ENCODE data around the gene PRR20B.
"Not testable (repeated sequence)": the region's sequence is repeated elsewhere in the genome, so short reads cannot be mapped to it uniquely, and the experiment has no call there.

PRR20B gene

DNA sequence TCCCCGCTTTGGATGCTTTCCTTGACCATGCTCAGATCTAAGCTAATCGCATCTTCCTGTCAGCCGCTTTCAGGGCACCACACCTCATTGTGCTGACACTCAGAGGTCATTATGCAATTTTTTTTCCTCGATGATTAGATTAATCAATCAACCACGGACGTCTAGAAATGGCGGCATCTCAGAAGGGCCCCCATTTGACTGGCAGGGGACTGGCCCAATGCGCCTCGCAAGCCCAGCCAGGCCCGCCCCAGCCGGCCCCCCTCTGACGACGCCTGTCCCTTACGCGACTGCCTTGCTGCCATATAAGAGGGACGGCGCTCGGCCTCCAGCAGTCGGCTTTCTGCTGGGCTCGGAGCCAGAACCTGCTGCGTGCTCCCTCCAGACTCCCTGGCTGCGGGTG is 13.0 kb downstream of the PRR20B start, which contains the start of gene PRR20D:
Gene PRR20D, plus strand, starts transcription at position 301 of the 400 bp plus-strand sequence. CDS start 387 bp downstream, outside the sequence.
- H3K36me3 ChIP-seq (ENCODE audit: control insufficient read depth, insufficient read depth, low read length); H3K9me3 ChIP-seq (ENCODE audit: control insufficient read depth, low read length); H3K4me1 ChIP-seq (ENCODE audit: control insufficient read depth, insufficient read depth, low read length, poor library complexity, severe bottlenecking); H3K4me3 ChIP-seq (ENCODE audit: extremely low read depth, insufficient read depth, low read length, poor library complexity, severe bottlenecking); H3K27ac ChIP-seq (ENCODE audit: low read depth, low read length, severe bottlenecking): not testable (repeated sequence)
- WGBS, 2 experiments (ENCODE audit: insufficient coverage in 2 of 2), result no CpG with 5 or more reads among the region's 22 CpGs

DNA sequence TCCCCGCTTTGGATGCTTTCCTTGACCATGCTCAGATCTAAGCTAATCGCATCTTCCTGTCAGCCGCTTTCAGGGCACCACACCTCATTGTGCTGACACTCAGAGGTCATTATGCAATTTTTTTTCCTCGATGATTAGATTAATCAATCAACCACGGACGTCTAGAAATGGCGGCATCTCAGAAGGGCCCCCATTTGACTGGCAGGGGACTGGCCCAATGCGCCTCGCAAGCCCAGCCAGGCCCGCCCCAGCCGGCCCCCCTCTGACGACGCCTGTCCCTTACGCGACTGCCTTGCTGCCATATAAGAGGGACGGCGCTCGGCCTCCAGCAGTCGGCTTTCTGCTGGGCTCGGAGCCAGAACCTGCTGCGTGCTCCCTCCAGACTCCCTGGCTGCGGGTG is 19.6 kb downstream of the PRR20B start, which contains the start of gene PRR20E:
Gene PRR20E, plus strand, starts transcription at position 301 of the 400 bp plus-strand sequence. CDS start 387 bp downstream, outside the sequence.
- WGBS, 2 experiments (ENCODE audit: insufficient coverage in 2 of 2), result no CpG with 5 or more reads among the region's 22 CpGs
- H3K9me3 ChIP-seq (ENCODE audit: control insufficient read depth, low read length), result not testable (repeated sequence)

DNA sequence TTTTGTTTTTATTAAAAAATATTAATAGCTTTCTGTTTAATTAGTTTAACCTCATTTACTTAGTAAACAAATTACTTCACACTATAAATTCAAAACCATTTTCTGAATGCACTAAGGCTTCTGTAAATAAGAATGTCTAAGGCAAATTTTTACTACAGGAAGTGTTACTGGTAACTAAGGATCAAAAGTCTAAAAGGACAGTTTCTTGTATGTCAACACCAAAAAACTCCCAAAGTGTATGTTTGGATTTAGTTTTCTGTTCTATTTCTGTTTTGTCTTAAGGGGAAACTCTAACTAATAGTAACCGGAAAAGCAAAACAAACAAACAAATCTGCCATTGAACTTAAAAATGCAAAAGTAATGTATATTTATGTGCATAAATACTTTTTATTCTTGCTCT is 44.4 kb downstream of the PRR20B start:
- WGBS, 2 experiments (ENCODE audit: insufficient coverage in 2 of 2), result no CpG with 5 or more reads among the region's 1 CpG
- Histone ChIP-seq H3K4me1 (ENCODE audit: control insufficient read depth, insufficient read depth, low read length, poor library complexity, severe bottlenecking) (no peaks in the 10 kb centered on the region), H3K36me3 (ENCODE audit: control insufficient read depth, insufficient read depth, low read length) (no peaks in the 10 kb centered on the region), H3K4me3 (ENCODE audit: extremely low read depth, insufficient read depth, low read length, poor library complexity, severe bottlenecking) (no peak overlapping the region), H3K27ac (ENCODE audit: low read depth, low read length, severe bottlenecking) (no peak overlapping the region), H3K9me3 (ENCODE audit: control insufficient read depth, low read length) (no peaks in the 10 kb centered on the region)

More for the DNA sequence above, 19.6 kb downstream of the PRR20B start, which contains the start of gene PRR20E:
- H3K36me3 ChIP-seq (ENCODE audit: control insufficient read depth, insufficient read depth, low read length); H3K4me3 ChIP-seq (ENCODE audit: extremely low read depth, insufficient read depth, low read length, poor library complexity, severe bottlenecking); H3K4me1 ChIP-seq (ENCODE audit: control insufficient read depth, insufficient read depth, low read length, poor library complexity, severe bottlenecking); H3K27ac ChIP-seq (ENCODE audit: low read depth, low read length, severe bottlenecking): not testable (repeated sequence)
